ENCODE results near the gene CDH4. TPM values are rescaled to one million over a fixed set of nuclear protein-coding genes. Genes with fewer than 3 reads are reported as not detected.

Gene CDH4
- total RNA-seq, 1 experiment from 2014 or later: not detected

- Histone ChIP-seq H3K27ac (ENCODE audit: low read length) (no peak overlapping the region), H3K27me3 (ENCODE audit: control insufficient read depth, insufficient read depth, low read length) (peaks cover 4% of the 10 kb centered on the region; the same call in 1 of the 2 replicates), H3K9me3 (ENCODE audit: control insufficient read depth, insufficient read depth, low read depth, low read length) (no peaks in the 10 kb centered on the region), H3K36me3 (ENCODE audit: control insufficient read depth, insufficient read depth, low read length) (no peaks in the 10 kb centered on the region), H3K4me3 (ENCODE audit: low read depth in 2 of 2, low read length in 2 of 2) (no peak overlapping the region), H3K4me1 (ENCODE audit: control insufficient read depth, insufficient read depth, low read length) (no peaks in the 10 kb centered on the region)
- in situ Hi-C loops (cut with HindIII; ENCODE audit: low pct_unique_long_range_greater_than_20kb, low sequenced_read_pairs): no loop called here
- no peak for TF ChIP-seq TCF7L2 (IDR thresholded peaks at IDR 0.05; ENCODE audit: low read depth, low read length)
- TF ChIP-seq, protein P1, sequence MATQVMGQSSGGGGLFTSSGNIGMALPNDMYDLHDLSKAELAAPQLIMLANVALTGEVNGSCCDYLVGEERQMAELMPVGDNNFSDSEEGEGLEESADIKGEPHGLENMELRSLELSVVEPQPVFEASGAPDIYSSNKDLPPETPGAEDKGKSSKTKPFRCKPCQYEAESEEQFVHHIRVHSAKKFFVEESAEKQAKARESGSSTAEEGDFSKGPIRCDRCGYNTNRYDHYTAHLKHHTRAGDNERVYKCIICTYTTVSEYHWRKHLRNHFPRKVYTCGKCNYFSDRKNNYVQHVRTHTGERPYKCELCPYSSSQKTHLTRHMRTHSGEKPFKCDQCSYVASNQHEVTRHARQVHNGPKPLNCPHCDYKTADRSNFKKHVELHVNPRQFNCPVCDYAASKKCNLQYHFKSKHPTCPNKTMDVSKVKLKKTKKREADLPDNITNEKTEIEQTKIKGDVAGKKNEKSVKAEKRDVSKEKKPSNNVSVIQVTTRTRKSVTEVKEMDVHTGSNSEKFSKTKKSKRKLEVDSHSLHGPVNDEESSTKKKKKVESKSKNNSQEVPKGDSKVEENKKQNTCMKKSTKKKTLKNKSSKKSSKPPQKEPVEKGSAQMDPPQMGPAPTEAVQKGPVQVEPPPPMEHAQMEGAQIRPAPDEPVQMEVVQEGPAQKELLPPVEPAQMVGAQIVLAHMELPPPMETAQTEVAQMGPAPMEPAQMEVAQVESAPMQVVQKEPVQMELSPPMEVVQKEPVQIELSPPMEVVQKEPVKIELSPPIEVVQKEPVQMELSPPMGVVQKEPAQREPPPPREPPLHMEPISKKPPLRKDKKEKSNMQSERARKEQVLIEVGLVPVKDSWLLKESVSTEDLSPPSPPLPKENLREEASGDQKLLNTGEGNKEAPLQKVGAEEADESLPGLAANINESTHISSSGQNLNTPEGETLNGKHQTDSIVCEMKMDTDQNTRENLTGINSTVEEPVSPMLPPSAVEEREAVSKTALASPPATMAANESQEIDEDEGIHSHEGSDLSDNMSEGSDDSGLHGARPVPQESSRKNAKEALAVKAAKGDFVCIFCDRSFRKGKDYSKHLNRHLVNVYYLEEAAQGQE (IDR thresholded peaks at IDR 0.05; ENCODE audit: insufficient read depth in 1 of 2, low read depth in 2 of 2, low read length in 1 of 2): no peak
- no peak for TF ChIP-seq POLR2AphosphoS5 (IDR thresholded peaks at IDR 0.05; ENCODE audit: low read depth, low read length)
- DNase-seq (ENCODE audit: low read depth, low spot score): no peak
- peak; percentile 38 for ATAC-seq
- CTCF ChIA-PET: no interaction called here
- no TSS peak for BruUV-seq (replicated peaks)
- POLR2A ChIA-PET: no interaction called here
- intact Hi-C loops (cut with micrococcal nuclease; ENCODE audit: unreplicated experiment): no loop called here
Observed at GRCh38 chr20:61744691-61745396, 492.8 kb downstream of the CDH4 start.

GRCh38 chr20:61745397-61746146 lies 493.5 kb downstream of the CDH4 start:
- ChIA-PET POLR2A (no interaction called here), CTCF (no interaction called here)

More at GRCh38 chr20:61745397-61746146, 493.5 kb downstream of the CDH4 start:
- H3K36me3 ChIP-seq (ENCODE audit: control insufficient read depth, insufficient read depth, low read length): no peaks in the 10 kb centered on the region
- H3K27ac ChIP-seq (ENCODE audit: low read length): no peak overlapping the region
- H3K27me3 ChIP-seq (ENCODE audit: control insufficient read depth, insufficient read depth, low read length): peaks cover 4% of the 10 kb centered on the region; the same call in 1 of the 2 replicates
- H3K4me1 ChIP-seq (ENCODE audit: control insufficient read depth, insufficient read depth, low read length): no peaks in the 10 kb centered on the region
- no peak overlapping the region for H3K4me3 ChIP-seq (ENCODE audit: low read depth in 2 of 2, low read length in 2 of 2)
- in situ Hi-C loops (cut with HindIII; ENCODE audit: low pct_unique_long_range_greater_than_20kb, low sequenced_read_pairs): no loop called here
- peaks cover 2% of the 10 kb centered on the region; the same call in 1 of the 2 replicates for H3K9me3 ChIP-seq (ENCODE audit: control insufficient read depth, insufficient read depth, low read depth, low read length)
- DNase-seq (ENCODE audit: low read depth, low spot score): no peak
- no peak for ATAC-seq
- BruUV-seq (replicated peaks): no TSS peak
- TF ChIP-seq POLR2AphosphoS5 (IDR thresholded peaks at IDR 0.05; ENCODE audit: low read depth, low read length) (no peak), TCF7L2 (IDR thresholded peaks at IDR 0.05; ENCODE audit: low read depth, low read length) (no peak), CTCF (IDR thresholded peaks at IDR 0.05) (no peak), SIN3A (IDR thresholded peaks at IDR 0.05; ENCODE audit: borderline replicate concordance, insufficient read depth, low read depth, low read length) (no peak)
- TF ChIP-seq, protein P1 (IDR thresholded peaks at IDR 0.05; ENCODE audit: insufficient read depth in 1 of 2, low read depth in 2 of 2, low read length in 1 of 2): no peak
- intact Hi-C loops (cut with micrococcal nuclease; ENCODE audit: unreplicated experiment): no loop called here
